H1 (cell line): ENCODE measurements around the gene ABL1. TPM values are rescaled to one million over a fixed set of nuclear protein-coding genes. Genes with fewer than 3 reads are reported as not detected.

Experiments used
- MAFK ChIP-seq: IDR thresholded peaks from 2 replicates; pipeline ENCODE4 v1.6.1; 2012; ENCODE audit warnings: low read depth, mild to moderate bottlenecking, improper control_type of control experiment, low read length
- MAX ChIP-seq: IDR thresholded peaks from 2 replicates; pipeline ENCODE4 v1.6.1; 2012; ENCODE audit warnings: inconsistent platforms
- SIN3A ChIP-seq, 2 experiments: IDR thresholded peaks in 1 of 2; conservative IDR thresholded peaks in 1 of 2; 2 replicates each; pipeline ENCODE4 v1.6.1; 2011 to 2012; ENCODE audit warnings: low read length in 2 of 2, improper control_type of control experiment in 1 of 2, low read depth in 1 of 2, mild to moderate bottlenecking in 1 of 2
- SIX5 ChIP-seq: IDR thresholded peaks from 2 replicates; pipeline ENCODE4 v1.6.1; 2011; ENCODE audit warnings: mild to moderate bottlenecking, low read depth, low read length
- polyA plus RNA-seq, 7 experiments: library from polyadenylated mRNA; depleted of rRNA in 3 of 7; stranded (reverse) in 5 of 7; unstranded in 2 of 7; fragments of >200 nt in 5 of 7; fragments of 200-250 nt in 2 of 7; gene quantifications; 1 replicate in 5 of 7; 2 replicates in 1 of 7; 4 replicates in 1 of 7; pipeline versions ENCODE4 v1.2.1 to v1.2.3, GENCODE V29; 2011 to 2013; ENCODE audit warnings: missing spikeins in 2 of 7, mixed read lengths in 2 of 7
- total RNA-seq: library from RNA; stranded (reverse); fragmentation: NEBNext Ultra II Directional; extraction: Animal tissue kit (Norgen Biotek cat#: 25700); gene quantifications from 2 replicates; pipeline ENCODE4 v1.2.1, GENCODE V29; 2021

The ABL1 gene
- total and polyA plus RNA-seq, 2 of the 8 experiments (the other 6 are each of a cell fraction or from before 2014, with no cell fraction given), result 35.3 to 104 TPM

- TF ChIP-seq MAFK (no peak), SIN3A (conservative IDR thresholded peaks at IDR 0.05 in 1 of 2, IDR thresholded peaks at IDR 0.05 in 1 of 2; ENCODE audit: low read depth in 1 of 2, low read length in 2 of 2) (no peak), SIX5 (no peak), MAX (no peak)
- TF ChIP-seq, all 59 proteins: peak for 0
Measured at GRCh38 chr9:130921300-130921988, 86.4 kb downstream of the ABL1 start (continued).
